ENCODE measurements around the gene PDS5A.

DNA sequence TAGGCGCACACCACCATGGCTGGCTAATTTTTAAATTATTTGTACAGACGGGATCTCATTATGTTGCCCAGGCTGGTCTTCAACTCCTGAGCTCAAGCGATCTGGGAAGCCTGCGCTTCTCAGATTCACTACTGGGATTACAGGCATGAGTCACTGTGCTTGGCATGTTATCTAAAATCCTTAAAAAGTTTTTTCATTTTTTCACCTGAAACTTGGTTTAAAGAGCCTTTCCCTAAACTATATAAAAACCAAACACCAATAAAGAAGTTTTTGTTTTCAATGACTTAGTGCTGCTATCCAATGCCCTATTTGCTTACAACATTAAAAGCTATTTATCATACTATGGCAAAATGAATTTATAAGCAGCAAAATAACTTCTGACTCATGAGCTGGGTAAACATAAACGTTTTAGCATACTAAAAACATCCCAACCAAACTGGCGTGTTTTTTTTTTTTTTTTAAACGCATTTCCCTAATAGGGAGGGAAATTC is 151.9 kb downstream of the PDS5A start:
- TF ChIP-seq, protein P1, sequence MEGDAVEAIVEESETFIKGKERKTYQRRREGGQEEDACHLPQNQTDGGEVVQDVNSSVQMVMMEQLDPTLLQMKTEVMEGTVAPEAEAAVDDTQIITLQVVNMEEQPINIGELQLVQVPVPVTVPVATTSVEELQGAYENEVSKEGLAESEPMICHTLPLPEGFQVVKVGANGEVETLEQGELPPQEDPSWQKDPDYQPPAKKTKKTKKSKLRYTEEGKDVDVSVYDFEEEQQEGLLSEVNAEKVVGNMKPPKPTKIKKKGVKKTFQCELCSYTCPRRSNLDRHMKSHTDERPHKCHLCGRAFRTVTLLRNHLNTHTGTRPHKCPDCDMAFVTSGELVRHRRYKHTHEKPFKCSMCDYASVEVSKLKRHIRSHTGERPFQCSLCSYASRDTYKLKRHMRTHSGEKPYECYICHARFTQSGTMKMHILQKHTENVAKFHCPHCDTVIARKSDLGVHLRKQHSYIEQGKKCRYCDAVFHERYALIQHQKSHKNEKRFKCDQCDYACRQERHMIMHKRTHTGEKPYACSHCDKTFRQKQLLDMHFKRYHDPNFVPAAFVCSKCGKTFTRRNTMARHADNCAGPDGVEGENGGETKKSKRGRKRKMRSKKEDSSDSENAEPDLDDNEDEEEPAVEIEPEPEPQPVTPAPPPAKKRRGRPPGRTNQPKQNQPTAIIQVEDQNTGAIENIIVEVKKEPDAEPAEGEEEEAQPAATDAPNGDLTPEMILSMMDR (IDR thresholded peaks at IDR 0.05 in 2 of 3, conservative IDR thresholded peaks at IDR 0.05 in 1 of 3; ENCODE audit: borderline replicate concordance in 1 of 3, insufficient read depth in 1 of 3, low read depth in 2 of 3, low read length in 2 of 3), result no peak
- TF ChIP-seq EGR1 (IDR thresholded peaks at IDR 0.05; ENCODE audit: low read depth), result no peak
- no peak for TF ChIP-seq TCF7L2 (IDR thresholded peaks at IDR 0.05; ENCODE audit: borderline replicate concordance, extremely low read depth, insufficient read depth, insufficient read length)
- no peak for TF ChIP-seq SRF (IDR thresholded peaks at IDR 0.05; ENCODE audit: low read depth)
- no peak for TF ChIP-seq POLR2A (IDR thresholded peaks at IDR 0.05; ENCODE audit: borderline replicate concordance, extremely low read depth, insufficient read depth, insufficient read length)
- TF ChIP-seq EZH2 (IDR thresholded peaks at IDR 0.05), result no peak
- TF ChIP-seq MAX (IDR thresholded peaks at IDR 0.05), result no peak

All from HCT116 (cell line).